Endothelial cell (in vitro differentiated cells): Measurements from ENCODE around the gene VSX1. TPM values are rescaled to one million over a fixed set of nuclear protein-coding genes. Genes with fewer than 3 reads are reported as not detected.

Source experiments
- DNase-seq: peaks from one replicate; pipeline ENCODE4 v3.0.0; 2021; ENCODE audit warnings: low spot score
- H3K27ac Mint-ChIP-seq: one replicate; pipeline ENCODE4 v1.8.0; 2021; ENCODE audit warnings: mixed read lengths, inconsistent platforms; ENCODE audit not compliant: unreplicated experiment
- H3K27me3 Mint-ChIP-seq: one replicate; pipeline ENCODE4 v1.8.0; 2021; ENCODE audit warnings: mild to moderate bottlenecking, moderate library complexity, mixed read lengths, inconsistent platforms; ENCODE audit not compliant: unreplicated experiment
- H3K36me3 Mint-ChIP-seq: one replicate; pipeline ENCODE4 v1.8.0; 2021; ENCODE audit warnings: mild to moderate bottlenecking, low read depth, mixed read lengths, inconsistent platforms; ENCODE audit not compliant: unreplicated experiment
- H3K4me1 Mint-ChIP-seq: one replicate; pipeline ENCODE4 v1.8.0; 2021; ENCODE audit warnings: mild to moderate bottlenecking, mixed read lengths, inconsistent platforms; ENCODE audit not compliant: unreplicated experiment
- H3K4me3 Mint-ChIP-seq: one replicate; pipeline ENCODE4 v1.8.0; 2021; ENCODE audit warnings: mild to moderate bottlenecking, mixed read lengths, inconsistent platforms; ENCODE audit not compliant: unreplicated experiment
- H3K9me3 Mint-ChIP-seq: one replicate; pipeline ENCODE4 v1.8.0; 2021; ENCODE audit warnings: mixed read lengths, inconsistent platforms; ENCODE audit not compliant: unreplicated experiment
- total RNA-seq: library from RNA; stranded (reverse); fragmentation: NEBNext Ultra II Directional; extraction: Animal tissue kit (Norgen Biotek cat#: 25700); gene quantifications from one replicate; pipeline ENCODE4 v1.2.1, GENCODE V29; 2021; ENCODE audit not compliant: unreplicated experiment
- TF ChIP-seq, protein P1 (sequence below): fragments of 200-600 bp; sonication (generic); IDR thresholded peaks from one replicate; pipeline ENCODE4 v1.5.0; 2021; ENCODE audit warnings: antibody characterized with exemption; ENCODE audit not compliant: unreplicated experiment

Gene VSX1
- total RNA-seq, 1 donor from 2014 or later, result not detected

GRCh38 chr20:25083141-25083772 is 1.3 kb upstream of the VSX1 start:
- Mint-ChIP-seq H3K9me3 (no peaks in the 10 kb centered on the region), H3K27me3 (peaks cover 22% of the 10 kb centered on the region), H3K4me1 (peaks cover 5% of the 10 kb centered on the region), H3K27ac (no peak overlapping the region), H3K36me3 (no peaks in the 10 kb centered on the region), H3K4me3 (no peak overlapping the region)
- TF ChIP-seq, protein P1, sequence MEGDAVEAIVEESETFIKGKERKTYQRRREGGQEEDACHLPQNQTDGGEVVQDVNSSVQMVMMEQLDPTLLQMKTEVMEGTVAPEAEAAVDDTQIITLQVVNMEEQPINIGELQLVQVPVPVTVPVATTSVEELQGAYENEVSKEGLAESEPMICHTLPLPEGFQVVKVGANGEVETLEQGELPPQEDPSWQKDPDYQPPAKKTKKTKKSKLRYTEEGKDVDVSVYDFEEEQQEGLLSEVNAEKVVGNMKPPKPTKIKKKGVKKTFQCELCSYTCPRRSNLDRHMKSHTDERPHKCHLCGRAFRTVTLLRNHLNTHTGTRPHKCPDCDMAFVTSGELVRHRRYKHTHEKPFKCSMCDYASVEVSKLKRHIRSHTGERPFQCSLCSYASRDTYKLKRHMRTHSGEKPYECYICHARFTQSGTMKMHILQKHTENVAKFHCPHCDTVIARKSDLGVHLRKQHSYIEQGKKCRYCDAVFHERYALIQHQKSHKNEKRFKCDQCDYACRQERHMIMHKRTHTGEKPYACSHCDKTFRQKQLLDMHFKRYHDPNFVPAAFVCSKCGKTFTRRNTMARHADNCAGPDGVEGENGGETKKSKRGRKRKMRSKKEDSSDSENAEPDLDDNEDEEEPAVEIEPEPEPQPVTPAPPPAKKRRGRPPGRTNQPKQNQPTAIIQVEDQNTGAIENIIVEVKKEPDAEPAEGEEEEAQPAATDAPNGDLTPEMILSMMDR, result no peak
- no peak for DNase-seq

DNA sequence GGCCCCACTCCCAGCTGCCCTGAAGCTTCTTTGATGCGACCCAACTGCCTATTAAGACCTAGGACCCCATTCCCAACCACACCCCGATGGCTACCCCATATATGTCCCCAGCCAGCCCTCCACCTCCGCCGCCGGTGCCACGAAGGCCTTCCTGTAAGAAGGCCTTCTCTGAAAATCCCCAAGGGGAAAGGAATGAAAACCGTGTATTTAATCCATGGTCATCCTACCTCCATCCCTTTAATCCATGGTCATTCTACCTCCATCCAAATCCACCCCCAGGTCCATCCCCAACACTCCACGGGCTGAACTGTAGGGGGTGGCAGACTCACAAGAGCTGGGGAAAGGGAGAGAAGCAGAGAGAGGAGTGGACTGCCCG is 545 bp upstream of the VSX1 start:
- H3K4me1 Mint-ChIP-seq, result peaks cover 5% of the 10 kb centered on the region
- no peak for DNase-seq
- no peak overlapping the region for H3K27ac Mint-ChIP-seq
- peaks cover 22% of the 10 kb centered on the region for H3K27me3 Mint-ChIP-seq
- peak overlapping the region; percentile 42 for H3K4me3 Mint-ChIP-seq
- no peaks in the 10 kb centered on the region for H3K9me3 Mint-ChIP-seq
- H3K36me3 Mint-ChIP-seq, result no peaks in the 10 kb centered on the region
- TF ChIP-seq, protein P1, result no peak

DNA sequence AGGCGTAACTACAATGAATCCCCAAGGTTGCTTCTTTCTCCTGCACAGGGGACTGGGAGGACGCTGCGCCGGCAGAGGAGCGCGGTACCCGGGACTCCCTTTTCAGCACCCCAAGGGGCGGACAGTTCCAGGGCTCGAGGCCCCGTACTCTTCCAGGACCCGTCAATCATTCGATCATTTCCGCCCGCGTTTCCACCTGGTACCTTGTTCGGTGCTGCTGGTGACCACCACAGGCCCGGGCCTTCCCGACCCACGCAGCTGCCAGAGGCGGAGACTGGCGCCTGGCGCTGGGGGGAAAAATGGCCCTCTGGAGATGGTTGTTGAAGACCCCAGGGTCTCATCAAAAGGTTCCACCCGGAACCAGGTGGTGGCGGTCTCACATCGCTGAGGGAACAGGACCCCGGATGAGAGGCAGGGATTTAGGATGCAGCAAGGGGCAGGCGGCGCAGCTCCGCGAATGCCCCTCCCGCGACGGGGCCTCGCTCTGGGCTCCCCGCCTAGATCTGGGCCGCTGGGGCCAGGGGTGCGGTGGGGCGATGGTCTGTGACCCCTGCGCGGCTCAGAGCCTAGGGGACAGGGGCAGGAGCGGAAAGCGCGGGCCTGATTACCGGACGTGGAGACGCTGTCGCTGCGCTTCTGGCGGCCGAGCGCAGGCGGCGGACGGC is 744 bp downstream of the VSX1 start:
- TF ChIP-seq, protein P1, result no peak
- Mint-ChIP-seq H3K4me3 (peak overlapping the region; percentile 13), H3K4me1 (peaks cover 5% of the 10 kb centered on the region), H3K27ac (no peak overlapping the region), H3K36me3 (no peaks in the 10 kb centered on the region), H3K27me3 (peaks cover 22% of the 10 kb centered on the region), H3K9me3 (no peaks in the 10 kb centered on the region)
- peak; percentile 71 for DNase-seq

GRCh38 chr20:25079171-25079570 is 2.8 kb downstream of the VSX1 start:
- no peak for DNase-seq
- Mint-ChIP-seq H3K27me3 (peaks cover 15% of the 10 kb centered on the region), H3K4me3 (no peak overlapping the region), H3K4me1 (peaks cover 5% of the 10 kb centered on the region), H3K27ac (no peak overlapping the region), H3K36me3 (no peaks in the 10 kb centered on the region), H3K9me3 (no peaks in the 10 kb centered on the region)
- TF ChIP-seq, protein P1, result no peak

DNA sequence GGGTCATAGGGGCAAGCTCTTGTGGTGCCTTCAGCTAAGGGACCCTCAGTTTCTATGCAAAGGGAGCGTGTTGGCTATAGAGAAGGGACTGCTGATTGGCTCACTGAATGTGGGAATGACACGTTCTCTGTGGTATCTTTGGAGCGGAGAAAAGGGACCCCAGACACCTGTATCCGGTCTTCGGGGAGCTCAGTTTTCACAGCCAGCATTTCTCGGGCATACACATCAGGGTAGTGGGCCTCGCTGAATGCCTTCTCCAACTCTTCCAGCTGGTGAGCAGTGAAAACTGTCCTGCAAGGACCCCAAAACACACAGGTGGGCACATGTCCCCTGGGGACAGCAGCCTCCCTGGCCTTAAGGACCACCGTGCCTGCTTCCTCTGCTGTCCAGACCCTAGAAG is 3.3 kb downstream of the VSX1 start:
- Mint-ChIP-seq H3K27ac (no peak overlapping the region), H3K36me3 (no peaks in the 10 kb centered on the region), H3K27me3 (peaks cover 15% of the 10 kb centered on the region), H3K9me3 (no peaks in the 10 kb centered on the region), H3K4me1 (peaks cover 5% of the 10 kb centered on the region), H3K4me3 (no peak overlapping the region)
- TF ChIP-seq, protein P1, result no peak
- no peak for DNase-seq
